Kidney epithelial cell (primary cell): ENCODE results near the gene MAFG. TPM values are rescaled to one million over a fixed set of nuclear protein-coding genes. Genes with fewer than 3 reads are reported as not detected.

Source experiments
- DNase-seq: peaks from one replicate; pipeline ENCODE4 v3.0.0-alpha.2; 2010; ENCODE audit warnings: low read depth
- H3K27me3 ChIP-seq: 2 replicates; pipeline ENCODE4 v1.6.0; 2011; ENCODE audit warnings: low read length; ENCODE audit not compliant: control insufficient read depth, insufficient read depth
- H3K36me3 ChIP-seq: 2 replicates; pipeline ENCODE4 v1.5.1; 2011; ENCODE audit warnings: low read length; ENCODE audit not compliant: control insufficient read depth, insufficient read depth
- H3K4me3 ChIP-seq: 2 replicates; pipeline ENCODE4 v1.5.1; 2011; ENCODE audit warnings: low read depth, mild to moderate bottlenecking, control low read depth, low read length
- CTCF ChIP-seq: IDR thresholded peaks from 2 replicates; pipeline ENCODE4 v1.5.1; 2011; ENCODE audit warnings: mild to moderate bottlenecking, moderate library complexity, low read length, control low read depth, inconsistent platforms; ENCODE audit not compliant: insufficient read depth, poor library complexity, severe bottlenecking
- total RNA-seq: library from RNA; depleted of rRNA; stranded (reverse); fragments of >200 nt; gene quantifications from 2 replicates; pipeline ENCODE4 v1.2.3, GENCODE V29; 2015

The MAFG gene
- total RNA-seq, 1 donor from 2014 or later = 41.1 TPM

- peak; percentile 83 for TF ChIP-seq CTCF
- no peak for DNase-seq
- Histone ChIP-seq H3K27me3 (no peaks in the 10 kb centered on the region), H3K4me3 (peak overlapping the region; percentile 84), H3K36me3 (peaks cover 3% of the 10 kb centered on the region)
Measured at GRCh38 chr17:81869221-81870130, 58.1 kb downstream of the MAFG start.

GRCh38 chr17:81868674-81869220 lies 58.8 kb downstream of the MAFG start:
- H3K36me3 ChIP-seq = peaks cover 3% of the 10 kb centered on the region
- no peak overlapping the region for H3K4me3 ChIP-seq
- no peak for TF ChIP-seq CTCF
- no peaks in the 10 kb centered on the region for H3K27me3 ChIP-seq
- DNase-seq = peak; percentile 39

Other genes starting within 250 kb of the MAFG start
- 58.9 and 67.1 TPM in 2 replicates for gene ARL16, start 243.9 kb downstream of the MAFG start, total RNA-seq
- gene HGS, start 243.7 kb downstream of the MAFG start, total RNA-seq = 215 and 239 TPM in 2 replicates
- gene MRPL12, start 224.4 kb downstream of the MAFG start, total RNA-seq = 66.1 and 70.5 TPM in 2 replicates
- 23.7 and 27.8 TPM in 2 replicates for gene SLC25A10, start 215.5 kb downstream of the MAFG start, total RNA-seq
- not detected in 2 replicates for gene GCGR, start 123.6 kb downstream of the MAFG start, total RNA-seq
- gene MCRIP1, start 94.4 kb downstream of the MAFG start, total RNA-seq = 131 and 137 TPM in 2 replicates
- 0.38 TPM in 1 of 2 replicates, not detected in the other for gene PPP1R27, start 92.7 kb downstream of the MAFG start, total RNA-seq
- gene P4HB, start 67.2 kb downstream of the MAFG start, total RNA-seq = 870 and 1,165 TPM in 2 replicates
- 243 and 355 TPM in 2 replicates for gene ARHGDIA, start 56.4 kb downstream of the MAFG start, total RNA-seq
- 143 and 151 TPM in 2 replicates for gene ALYREF, start 36.1 kb downstream of the MAFG start, total RNA-seq
- gene ANAPC11, start 36.0 kb downstream of the MAFG start, total RNA-seq = 205 and 232 TPM in 2 replicates
- 1.2 and 1.9 TPM in 2 replicates for gene NPB, start 25.5 kb downstream of the MAFG start, total RNA-seq
- 30.4 and 41.1 TPM in 2 replicates for gene PCYT2, start 16.3 kb downstream of the MAFG start, total RNA-seq
- 26.4 and 31.3 TPM in 2 replicates for gene SIRT7, start 9.6 kb downstream of the MAFG start, total RNA-seq
- 132 and 166 TPM in 2 replicates for gene PYCR1, start 9.6 kb upstream of the MAFG start, total RNA-seq
- gene MYADML2, start 19.5 kb upstream of the MAFG start, total RNA-seq = not detected in 2 replicates
- 0.17 TPM in 1 of 2 replicates, not detected in the other for gene NOTUM, start 33.5 kb upstream of the MAFG start, total RNA-seq
- 19.5 and 26.8 TPM in 2 replicates for gene ASPSCR1, start 49.9 kb upstream of the MAFG start, total RNA-seq
- gene CENPX, start 95.1 kb upstream of the MAFG start, total RNA-seq = 61.3 and 62.3 TPM in 2 replicates
- gene LRRC45, start 95.6 kb upstream of the MAFG start, total RNA-seq = 16.1 and 22.2 TPM in 2 replicates
- gene RAC3, start 103.9 kb upstream of the MAFG start, total RNA-seq = 57.4 and 64.1 TPM in 2 replicates
- 70.8 and 73.6 TPM in 2 replicates for gene DCXR, start 110.0 kb upstream of the MAFG start, total RNA-seq
- 72.3 and 112 TPM in 2 replicates for gene RFNG, start 124.1 kb upstream of the MAFG start, total RNA-seq
- 150 and 163 TPM in 2 replicates for gene GPS1, start 124.2 kb upstream of the MAFG start, total RNA-seq
- gene DUS1L, start 138.1 kb upstream of the MAFG start, total RNA-seq = 147 and 177 TPM in 2 replicates
- 202 and 249 TPM in 2 replicates for gene FASN, start 170.5 kb upstream of the MAFG start, total RNA-seq